ENCODE measurements around the gene AKIRIN2.
"Not testable (repeated sequence)": the region's sequence is repeated elsewhere in the genome, so short reads cannot be mapped to it uniquely, and the experiment has no call there.

Gene AKIRIN2

DNA sequence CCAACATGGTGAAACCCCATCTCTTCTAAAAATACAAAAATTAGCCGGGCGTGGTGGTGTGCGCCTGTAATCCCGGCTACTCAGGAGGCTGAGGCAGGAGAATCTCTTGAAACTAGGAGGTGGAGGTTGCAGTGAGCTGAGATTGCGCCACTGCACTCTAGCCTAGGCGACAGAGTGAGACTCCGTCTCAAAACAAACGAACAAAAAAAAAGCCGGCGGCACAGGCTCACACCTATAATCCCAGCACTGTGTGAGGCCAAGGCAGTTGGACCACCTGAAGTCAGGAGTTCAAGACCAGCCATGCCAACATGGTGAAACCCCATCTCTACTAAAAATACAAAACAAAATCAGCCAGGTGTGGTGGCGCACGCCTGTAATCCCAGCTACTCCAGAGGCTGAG lies 5.2 kb downstream of the AKIRIN2 start:
- intact Hi-C loops (cut with DNase I); DNase-seq: not testable (repeated sequence)

GRCh38 chr6:87692086-87692485 lies 9.9 kb downstream of the AKIRIN2 start:
- intact Hi-C loops (cut with DNase I) = no loop called here
- DNase-seq = no peak

DNA sequence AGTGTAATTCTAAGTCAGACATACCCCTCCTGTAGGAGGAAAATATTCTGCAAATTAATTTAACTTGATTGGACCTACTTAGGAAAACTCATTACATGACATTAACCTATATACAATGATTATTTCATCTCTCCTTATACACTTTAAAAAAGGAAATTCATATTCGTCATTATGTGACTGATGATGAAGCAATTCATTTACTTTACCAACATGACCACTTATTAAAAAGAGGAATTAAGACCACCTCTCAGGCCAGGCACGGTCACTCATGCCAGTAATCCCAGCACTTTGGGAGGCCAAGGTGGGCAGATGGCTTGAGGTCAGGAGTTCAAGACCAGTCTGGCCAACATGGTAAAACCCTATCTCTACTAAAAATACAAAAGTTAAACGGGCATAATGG lies 11.6 kb downstream of the AKIRIN2 start:
- no peak for DNase-seq
- intact Hi-C loops (cut with DNase I) = no loop called here

- intact Hi-C loops (cut with DNase I) = not testable (repeated sequence)
Measured at GRCh38 chr6:87687893-87688292, 14.1 kb downstream of the AKIRIN2 start.

GRCh38 chr6:87687296-87687695 lies 14.7 kb downstream of the AKIRIN2 start:
- no peak for DNase-seq
- intact Hi-C loops (cut with DNase I) = no loop called here

More at GRCh38 chr6:87687893-87688292, 14.1 kb downstream of the AKIRIN2 start:
- DNase-seq = not testable (repeated sequence)

DNA sequence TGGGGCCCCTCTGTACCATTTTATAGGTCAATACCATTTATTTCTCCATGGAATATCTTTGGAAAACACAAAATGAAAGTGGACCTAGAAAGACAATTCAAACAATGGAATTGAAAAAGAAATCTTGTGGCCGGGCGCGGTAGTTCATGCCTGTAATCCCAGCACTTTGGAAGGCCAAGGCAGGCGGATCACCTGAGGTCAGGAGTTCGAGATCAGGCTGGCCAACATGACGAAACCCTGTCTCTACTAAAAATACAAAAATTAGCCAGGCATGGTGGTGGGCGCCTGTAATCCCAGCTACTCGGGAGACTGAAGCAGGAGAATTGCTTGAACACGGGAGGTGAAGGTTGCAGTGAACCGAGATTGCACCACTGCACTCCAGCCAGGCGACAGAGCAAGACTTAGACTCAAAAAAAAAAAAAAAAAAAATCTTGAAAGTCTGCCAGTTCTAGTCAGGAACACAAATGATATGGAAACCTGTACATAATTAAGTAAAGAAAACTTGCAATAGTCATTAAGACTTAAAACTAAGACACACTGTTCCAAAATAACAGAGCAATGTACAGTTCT lies 15.3 kb downstream of the AKIRIN2 start:
- intact Hi-C loops (cut with DNase I); DNase-seq: not testable (repeated sequence)

DNA sequence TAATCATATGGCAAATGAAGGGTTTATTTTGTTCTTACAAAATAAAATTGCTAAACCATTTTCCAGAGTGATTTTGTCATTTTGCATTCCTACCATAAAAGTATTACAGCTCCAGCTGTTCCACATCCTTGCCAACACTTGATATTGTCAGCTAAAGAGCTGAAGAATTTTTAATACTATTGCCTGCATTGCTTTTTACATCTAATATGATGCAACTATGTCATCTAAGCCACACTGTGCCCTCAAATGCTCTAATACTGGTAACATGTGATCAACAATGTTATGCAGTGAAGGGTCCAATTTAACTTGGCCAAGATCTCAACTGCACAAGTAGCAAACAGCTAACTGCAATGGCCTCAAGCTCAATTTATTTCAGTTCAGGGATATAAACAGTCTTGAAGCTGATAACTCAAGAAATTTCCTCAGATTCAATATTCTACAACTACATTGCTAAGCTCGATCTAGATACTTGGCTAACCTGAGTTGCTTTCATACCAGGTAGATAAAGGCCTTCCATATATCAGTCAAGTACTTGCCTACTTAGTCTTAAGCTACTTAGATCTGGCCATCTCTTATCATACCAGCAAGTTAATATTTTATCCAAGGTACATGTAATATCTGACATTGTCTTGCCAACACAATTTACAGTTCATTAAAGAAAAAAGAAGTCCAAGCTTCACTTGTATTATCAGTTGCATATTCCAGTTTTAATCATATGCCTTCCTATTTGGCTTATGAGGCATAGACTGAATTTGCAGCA lies 17.0 kb downstream of the AKIRIN2 start:
- intact Hi-C loops (cut with DNase I) = no loop called here
- DNase-seq = no peak

- intact Hi-C loops (cut with DNase I) = no loop called here
- DNase-seq = no peak
Measured at GRCh38 chr6:87683890-87684289, 18.1 kb downstream of the AKIRIN2 start.

GRCh38 chr6:87682310-87682709 lies 19.7 kb downstream of the AKIRIN2 start:
- no peak for DNase-seq
- intact Hi-C loops (cut with DNase I) = no loop called here

GRCh38 chr6:87675004-87675681 lies 26.9 kb downstream of the AKIRIN2 start:
- intact Hi-C loops (cut with DNase I) = no loop called here
- DNase-seq = no peak

DNA sequence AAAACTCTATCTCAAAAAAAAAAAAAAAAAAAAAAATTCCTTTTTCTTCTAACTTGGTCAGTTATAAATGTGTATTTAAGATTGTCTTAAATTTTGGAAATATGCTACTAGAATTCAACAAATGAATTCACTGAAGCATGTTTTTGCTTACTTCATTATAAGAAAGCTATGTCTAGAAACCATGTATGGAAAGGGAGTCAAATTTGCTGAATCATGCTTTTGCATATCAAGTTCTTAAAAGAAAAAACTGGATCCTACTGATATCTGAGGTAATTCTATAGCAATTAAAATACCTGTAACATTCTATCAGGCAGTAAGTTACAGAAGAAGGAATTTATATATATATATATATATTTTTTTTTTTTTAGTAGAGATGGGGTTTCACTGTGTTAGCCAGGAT lies 27.7 kb downstream of the AKIRIN2 start:
- intact Hi-C loops (cut with DNase I) = no loop called here
- no peak for DNase-seq

GRCh38 chr6:87673237-87673636 lies 28.8 kb downstream of the AKIRIN2 start:
- intact Hi-C loops (cut with DNase I) = no loop called here
- DNase-seq = no peak

DNA sequence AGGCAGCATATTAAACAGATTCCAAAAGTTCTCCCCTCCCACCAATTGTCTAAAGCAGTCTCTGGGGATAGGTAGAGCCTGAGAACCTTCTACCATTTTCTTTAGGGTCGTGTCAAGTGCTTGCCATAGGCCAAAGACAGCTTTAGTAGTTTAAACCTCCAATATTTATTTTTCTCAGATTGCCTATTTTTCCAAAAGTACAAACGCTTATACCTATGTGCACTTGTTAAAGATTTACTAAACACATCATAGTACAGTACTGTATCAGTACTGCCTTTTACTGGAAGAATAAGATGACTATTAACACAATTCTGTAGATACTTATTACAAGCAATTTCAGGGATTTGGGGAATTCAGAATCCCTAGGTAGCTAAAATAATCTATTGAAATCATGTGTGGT lies 29.4 kb downstream of the AKIRIN2 start:
- intact Hi-C loops (cut with DNase I) = no loop called here
- DNase-seq = no peak

DNA sequence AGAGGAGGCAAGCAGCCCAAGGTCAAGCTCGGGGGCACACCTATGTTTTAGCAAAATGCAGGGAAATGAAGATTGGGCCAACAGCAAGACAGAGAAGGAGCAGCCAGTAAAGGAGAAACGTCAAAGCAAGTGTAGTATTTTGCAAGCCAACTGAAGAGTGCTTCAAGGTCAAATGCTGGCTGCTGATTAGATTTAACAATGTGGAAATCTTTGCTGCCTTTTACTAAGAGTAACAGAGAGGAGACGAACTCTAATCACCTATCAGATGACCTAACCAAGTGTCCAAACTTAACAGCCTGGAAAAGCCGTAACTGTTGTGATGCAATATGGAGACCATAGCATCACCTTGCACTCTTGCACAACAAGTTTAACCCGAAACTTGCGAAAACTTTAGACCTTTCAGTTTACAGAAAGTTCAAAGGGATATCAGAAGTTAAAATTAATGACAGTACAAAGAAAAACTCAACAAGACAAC lies 30.4 kb downstream of the AKIRIN2 start:
- intact Hi-C loops (cut with DNase I) = no loop called here
- no peak for DNase-seq

- intact Hi-C loops (cut with DNase I) = no loop called here
- no peak for DNase-seq
Measured at GRCh38 chr6:87670707-87671106, 31.3 kb downstream of the AKIRIN2 start.

DNA sequence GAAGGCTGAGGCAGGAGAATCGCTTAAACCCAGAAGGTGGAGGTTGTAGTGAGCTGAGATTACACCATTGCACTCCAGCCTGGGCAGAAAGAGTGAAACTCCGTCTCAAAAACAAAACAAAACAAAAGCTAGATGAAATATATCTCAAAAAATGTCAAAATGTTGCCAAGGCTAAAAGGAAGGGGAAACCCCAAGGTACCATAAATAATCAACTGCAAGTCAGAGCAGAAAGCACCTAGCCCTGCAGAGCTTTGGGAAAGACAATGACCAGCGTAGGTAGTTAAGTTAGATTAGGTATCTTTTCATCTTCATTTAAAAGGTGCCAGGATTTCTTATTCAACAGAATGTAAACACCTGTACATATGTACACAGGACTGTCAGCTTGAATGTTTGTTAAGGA lies 33.0 kb downstream of the AKIRIN2 start:
- no peak for DNase-seq
- intact Hi-C loops (cut with DNase I) = no loop called here

GRCh38 chr6:87668013-87668412 lies 34.0 kb downstream of the AKIRIN2 start:
- intact Hi-C loops (cut with DNase I) = no loop called here
- DNase-seq = no peak

DNA sequence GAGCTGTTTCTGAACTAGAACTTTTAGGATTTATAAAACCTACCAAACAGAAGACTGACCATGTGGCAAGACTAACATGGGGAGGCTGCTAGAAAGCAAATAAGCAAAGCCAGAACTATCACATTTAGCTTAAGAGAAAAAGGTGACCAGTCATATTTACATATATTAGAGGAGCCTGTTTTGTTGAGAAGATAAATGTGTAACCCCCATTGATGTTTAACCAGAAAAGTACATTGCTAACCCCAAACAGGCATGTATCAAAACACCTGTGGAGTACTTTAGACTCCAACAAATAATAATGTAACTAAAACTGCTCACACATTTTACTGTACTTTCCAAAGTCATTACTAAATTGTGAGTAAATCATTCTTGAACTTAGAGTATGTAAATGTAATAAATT lies 35.0 kb downstream of the AKIRIN2 start:
- no peak for DNase-seq

DNA sequence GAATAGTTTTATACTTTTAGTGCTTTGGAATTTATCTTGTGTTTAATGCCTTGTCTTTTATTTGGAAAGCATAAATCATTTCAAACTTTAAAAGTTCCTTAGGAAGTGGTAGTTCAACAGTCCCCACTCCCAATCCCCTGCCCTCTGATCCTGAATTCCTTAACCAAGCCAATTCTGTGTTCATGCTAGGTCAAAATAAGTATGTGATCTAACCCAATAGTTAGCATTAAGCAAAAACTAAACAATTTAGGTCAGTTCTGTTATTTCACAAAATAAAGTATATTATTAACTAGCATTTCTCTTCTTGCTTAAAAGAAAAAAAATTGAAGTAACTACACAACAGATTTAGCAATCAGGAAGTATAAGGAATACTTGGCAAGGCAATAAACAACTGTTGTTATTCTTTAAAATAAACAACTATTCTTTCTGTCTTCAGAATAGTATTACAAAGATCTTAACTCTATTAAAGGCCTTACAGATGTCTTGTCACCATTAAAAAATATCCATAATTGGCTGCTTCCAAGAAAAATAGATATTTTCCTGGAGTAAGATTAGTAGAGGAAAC lies 37.0 kb downstream of the AKIRIN2 start:
- intact Hi-C loops (cut with DNase I) = no loop called here
- DNase-seq = no peak

More for the DNA sequence above, 35.0 kb downstream of the AKIRIN2 start:
- intact Hi-C loops (cut with DNase I) = no loop called here

DNA sequence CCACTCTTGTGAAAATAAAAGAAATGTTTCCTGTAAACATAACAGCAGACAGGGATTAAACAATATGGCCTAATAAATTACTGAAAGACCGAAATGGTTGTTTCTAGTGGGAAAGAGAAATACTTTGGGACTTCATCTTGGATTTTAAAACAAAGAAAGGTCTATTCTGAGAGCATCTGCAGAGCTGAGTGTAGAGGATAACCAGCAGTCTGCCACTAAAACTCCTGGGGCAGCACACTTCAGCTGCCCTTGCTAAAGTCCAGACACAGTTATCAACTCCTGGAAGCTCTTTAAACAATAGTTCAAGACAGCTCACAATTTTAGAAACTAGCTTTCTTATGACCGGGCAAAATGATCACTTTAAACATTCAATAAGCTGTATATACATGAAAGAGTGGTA lies 38.6 kb downstream of the AKIRIN2 start:
- intact Hi-C loops (cut with DNase I) = no loop called here

DNA sequence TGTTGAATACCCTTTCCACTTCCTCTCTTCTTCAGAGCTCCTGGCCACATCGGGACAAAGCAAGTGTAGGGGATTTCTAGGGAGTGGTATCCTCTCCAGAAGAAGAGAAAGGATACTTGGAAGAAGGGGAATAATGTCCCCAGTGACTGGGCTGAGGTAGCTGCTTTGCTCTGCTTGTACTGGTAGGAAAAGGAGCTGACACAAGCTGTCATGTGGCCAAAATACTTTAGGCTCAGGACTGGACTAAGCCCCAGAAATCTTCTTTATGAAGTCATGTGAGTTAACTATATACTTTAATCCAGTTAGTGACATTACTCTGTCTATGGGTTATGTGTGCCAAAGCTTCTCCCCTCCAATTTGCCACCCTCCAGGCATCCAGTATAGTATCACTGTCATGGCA lies 40.5 kb downstream of the AKIRIN2 start:
- no peak for DNase-seq
- intact Hi-C loops (cut with DNase I) = no loop called here

More for the DNA sequence above, 38.6 kb downstream of the AKIRIN2 start:
- DNase-seq = no peak

All from posterior cingulate gyrus (tissue), 11 donors.